Esophagus squamous epithelium (tissue), 5 donors: ENCODE measurements around the gene KCNN3. TPM values are rescaled to one million over a fixed set of nuclear protein-coding genes. Genes with fewer than 3 reads are reported as not detected.

Experiments
- DNase-seq: peaks from one replicate; lab custom pipeline; 2025; lab: John Stamatoyannopoulos, UW
- H3K27ac ChIP-seq, 4 donors: fragments of 200-600 bp; sonication (generic); one replicate each; pipeline ENCODE4 v1.5.1; 2016 to 2019; ENCODE audit warnings: mild to moderate bottlenecking in 1 of 4
- H3K27me3 ChIP-seq, 4 donors: fragments of 200-600 bp; sonication (generic); 1 replicate in 3 of 4; 2 replicates in 1 of 4; pipeline versions ENCODE4 v1.5.1 to v1.6.0; 2017 to 2021; ENCODE audit warnings: antibody characterized with exemption in 1 of 4
- H3K36me3 ChIP-seq, 3 donors: fragments of 200-600 bp; sonication (generic); one replicate each; pipeline ENCODE4 v1.5.1; 2016 to 2019
- H3K4me1 ChIP-seq, 3 donors: fragments of 200-600 bp; sonication (generic); one replicate each; pipeline ENCODE4 v1.5.1; 2017 to 2019
- H3K4me3 ChIP-seq, 4 donors: fragments of 200-600 bp; sonication (generic); 1 replicate in 3 of 4; 2 replicates in 1 of 4; pipeline ENCODE4 v1.5.1; 2016 to 2019; ENCODE audit warnings: mild to moderate bottlenecking in 2 of 4, moderate library complexity in 1 of 4
- H3K9me3 ChIP-seq, 3 donors: fragments of 200-600 bp; sonication (generic); one replicate each; pipeline ENCODE4 v1.5.1; 2016 to 2019
- POLR2A ChIP-seq, 4 donors: fragments of 450-650 bp; IDR thresholded peaks; one replicate each; pipeline ENCODE4 v1.6.1; 2017; ENCODE audit warnings: antibody characterized with exemption in 4 of 4, mild to moderate bottlenecking in 4 of 4, moderate library complexity in 3 of 4
- WGBS, 2 donors: methylation state at CpG; one replicate each; pipeline ENCODE4 v1.1.5; 2018; 5-methylcytosine and 5-hydroxymethylcytosine counted together
- intact Hi-C: fragments of 100-400 bp; cut with DNase I; formaldehyde crosslinking; loops from one replicate; pipeline ENCODE4 v1.15.0; 2022
- total RNA-seq, 4 donors: library from RNA; depleted of rRNA; stranded (reverse); fragments of >200 nt; gene quantifications; one replicate each; pipeline ENCODE4 v1.1.0, GENCODE V29; 2016
- TF ChIP-seq, protein P1 (sequence below), 6 experiments: fragments of 450-650 bp in 4 of 6; fragments of 200-600 bp in 2 of 6; sonication (generic) in 2 of 6; IDR thresholded peaks; one replicate each; pipeline ENCODE4 v1.5.1; 2016 to 2019; ENCODE audit warnings: antibody characterized with exemption in 6 of 6, mild to moderate bottlenecking in 4 of 6, moderate library complexity in 4 of 6
- donor health status: DM: yes; HTN: yes; CAD: no.

KCNN3 gene
- total RNA-seq, 4 donors from 2014 or later: 0.08 to 1.7 (median 0.50) TPM

DNA sequence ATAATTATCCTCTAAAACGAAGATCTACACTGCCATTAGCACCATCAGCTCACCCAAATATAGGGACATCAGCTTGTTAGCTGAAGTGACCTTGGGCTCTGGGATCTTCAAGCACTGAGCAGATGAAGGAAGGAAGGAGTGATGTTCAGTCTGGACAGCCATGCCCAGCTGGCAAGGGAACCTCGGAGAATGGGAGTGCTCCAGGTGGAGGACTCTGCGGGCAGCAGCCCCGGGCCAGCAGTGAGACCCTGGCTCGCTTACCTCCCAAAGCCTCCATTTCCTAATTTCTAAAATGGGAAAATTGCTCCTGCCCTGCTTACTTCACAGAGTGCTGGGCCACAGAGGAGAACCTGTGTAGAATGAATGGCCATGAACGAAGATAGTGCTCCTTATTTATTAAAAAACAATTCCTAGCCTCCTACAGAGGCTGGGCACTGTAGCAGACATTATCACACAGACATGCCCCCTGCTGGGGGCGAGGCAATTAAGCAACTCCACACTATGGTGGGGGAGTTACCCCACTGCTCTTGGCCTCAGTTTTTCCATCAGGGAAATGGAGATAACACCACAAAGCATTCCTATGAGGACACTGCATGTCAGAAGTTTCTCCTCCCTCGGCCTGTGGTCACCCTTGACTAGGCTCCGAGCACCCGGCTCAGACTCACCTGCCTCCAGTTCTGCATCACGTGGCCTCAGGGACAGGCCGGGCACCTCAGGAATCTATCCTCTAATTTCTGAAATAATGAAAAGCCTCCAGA, 117.6 kb downstream of the KCNN3 start:
- no peak for DNase-seq
- 75 to 82% methylated on average over 11 to 12 of the region's 12 CpGs for WGBS, 2 donors
- peaks cover 0 to 30% (median 0%) of the 10 kb centered on the region in 4 donors for H3K27me3 ChIP-seq
- no peaks in the 10 kb centered on the region for H3K36me3 ChIP-seq
- intact Hi-C loops: no loop called here
- H3K4me1 ChIP-seq: peaks cover 0 to 21% (median 0%) of the 10 kb centered on the region in 3 donors
- H3K4me3 ChIP-seq: no peak overlapping the region
- H3K27ac ChIP-seq: peak overlapping the region in 1 of 4 donors; percentile 2
- no peaks in the 10 kb centered on the region for H3K9me3 ChIP-seq
- TF ChIP-seq POLR2A (IDR thresholded peaks at IDR 0.05): no peak
- TF ChIP-seq, protein P1, sequence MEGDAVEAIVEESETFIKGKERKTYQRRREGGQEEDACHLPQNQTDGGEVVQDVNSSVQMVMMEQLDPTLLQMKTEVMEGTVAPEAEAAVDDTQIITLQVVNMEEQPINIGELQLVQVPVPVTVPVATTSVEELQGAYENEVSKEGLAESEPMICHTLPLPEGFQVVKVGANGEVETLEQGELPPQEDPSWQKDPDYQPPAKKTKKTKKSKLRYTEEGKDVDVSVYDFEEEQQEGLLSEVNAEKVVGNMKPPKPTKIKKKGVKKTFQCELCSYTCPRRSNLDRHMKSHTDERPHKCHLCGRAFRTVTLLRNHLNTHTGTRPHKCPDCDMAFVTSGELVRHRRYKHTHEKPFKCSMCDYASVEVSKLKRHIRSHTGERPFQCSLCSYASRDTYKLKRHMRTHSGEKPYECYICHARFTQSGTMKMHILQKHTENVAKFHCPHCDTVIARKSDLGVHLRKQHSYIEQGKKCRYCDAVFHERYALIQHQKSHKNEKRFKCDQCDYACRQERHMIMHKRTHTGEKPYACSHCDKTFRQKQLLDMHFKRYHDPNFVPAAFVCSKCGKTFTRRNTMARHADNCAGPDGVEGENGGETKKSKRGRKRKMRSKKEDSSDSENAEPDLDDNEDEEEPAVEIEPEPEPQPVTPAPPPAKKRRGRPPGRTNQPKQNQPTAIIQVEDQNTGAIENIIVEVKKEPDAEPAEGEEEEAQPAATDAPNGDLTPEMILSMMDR (IDR thresholded peaks at IDR 0.05): no peak

DNA sequence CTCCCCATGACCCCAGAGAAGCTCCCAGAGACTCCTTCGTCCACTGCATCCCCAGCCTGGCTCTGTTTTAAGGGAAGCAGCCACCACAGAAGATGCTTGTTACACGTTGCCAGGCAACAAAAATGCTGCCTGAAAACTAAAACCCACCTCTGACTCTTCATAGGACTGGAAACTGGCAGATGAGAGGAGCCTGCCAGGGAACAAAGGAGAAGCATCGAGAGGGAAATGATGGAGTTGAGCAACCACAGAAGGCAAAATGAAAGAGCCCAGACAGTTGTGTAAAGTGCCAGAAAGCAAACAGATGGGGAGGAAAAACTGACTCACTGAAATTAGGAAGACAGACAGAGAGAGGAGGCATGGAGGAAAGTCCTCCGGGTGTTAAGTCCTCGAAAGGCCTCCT, 118.4 kb downstream of the KCNN3 start:
- intact Hi-C loops: no loop called here
- DNase-seq: no peak
- Histone ChIP-seq H3K27ac (no peak overlapping the region), H3K4me1 (peaks cover 0 to 28% (median 4%) of the 10 kb centered on the region in 3 donors), H3K9me3 (no peaks in the 10 kb centered on the region), H3K36me3 (no peaks in the 10 kb centered on the region), H3K4me3 (no peak overlapping the region), H3K27me3 (peaks cover 0 to 37% (median 0%) of the 10 kb centered on the region in 4 donors)
- TF ChIP-seq, protein P1 (IDR thresholded peaks at IDR 0.05): no peak
- TF ChIP-seq POLR2A (IDR thresholded peaks at IDR 0.05): no peak
- WGBS, 2 donors: 22 to 32% methylated on average over 3 to 5 of the region's 5 CpGs

DNA sequence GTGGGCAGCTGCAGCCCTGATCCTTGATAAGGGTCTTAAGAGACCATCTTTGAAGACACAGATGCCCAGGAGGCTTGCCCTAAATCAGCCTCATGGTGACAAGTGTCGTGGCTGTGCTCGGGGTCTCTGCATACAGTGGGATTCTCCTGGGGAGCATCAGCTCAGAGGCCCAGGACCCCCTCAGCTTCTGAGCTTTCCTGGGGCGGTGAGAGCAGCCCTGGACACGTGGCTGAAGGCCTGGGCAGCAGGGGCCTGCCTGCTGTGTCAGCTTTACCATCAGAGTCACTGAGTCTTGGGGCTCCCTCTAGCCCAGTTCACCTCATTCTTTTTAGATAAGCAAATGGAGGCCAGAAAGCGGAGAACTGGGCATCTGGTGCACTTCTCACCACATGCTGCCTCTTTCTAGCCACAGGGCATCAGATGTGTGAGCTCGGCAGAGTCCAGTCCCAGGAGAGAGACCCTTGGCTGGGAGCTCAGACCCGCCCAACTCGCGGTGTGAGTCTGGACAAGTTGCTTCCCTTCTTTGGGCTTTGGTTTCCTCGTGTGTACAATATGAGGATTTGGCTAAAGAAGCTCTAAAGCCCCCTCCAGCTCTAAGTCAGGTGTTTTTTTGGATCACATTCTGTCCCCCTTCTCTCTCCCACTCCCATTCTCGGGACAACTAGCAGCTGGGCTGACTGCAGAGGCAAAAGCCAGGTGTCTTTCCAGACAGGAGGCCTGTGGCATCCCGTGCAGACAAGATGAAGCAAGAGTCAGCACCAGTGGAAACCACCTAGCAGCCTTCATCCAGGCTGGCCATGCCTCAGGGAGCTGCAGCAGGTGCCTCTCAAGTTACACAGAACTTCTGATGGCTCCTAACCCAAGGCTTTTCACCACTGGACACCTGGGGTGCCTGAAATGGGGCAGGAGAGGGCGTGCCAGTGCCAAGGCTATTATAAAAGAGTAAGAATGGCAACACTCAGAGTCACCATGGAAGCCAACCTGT, 119.1 kb downstream of the KCNN3 start:
- Histone ChIP-seq H3K4me1 (peaks cover 0 to 35% (median 4%) of the 10 kb centered on the region in 3 donors), H3K9me3 (no peaks in the 10 kb centered on the region), H3K36me3 (no peaks in the 10 kb centered on the region), H3K4me3 (no peak overlapping the region), H3K27me3 (peaks cover 0 to 43% (median 0%) of the 10 kb centered on the region in 4 donors), H3K27ac (no peak overlapping the region)
- no peak for DNase-seq
- intact Hi-C loops: no loop called here
- WGBS, 2 donors: 55 to 78% methylated on average over 9 to 12 of the region's 13 CpGs
- TF ChIP-seq POLR2A (IDR thresholded peaks at IDR 0.05): no peak
- TF ChIP-seq, protein P1 (IDR thresholded peaks at IDR 0.05): no peak

DNA sequence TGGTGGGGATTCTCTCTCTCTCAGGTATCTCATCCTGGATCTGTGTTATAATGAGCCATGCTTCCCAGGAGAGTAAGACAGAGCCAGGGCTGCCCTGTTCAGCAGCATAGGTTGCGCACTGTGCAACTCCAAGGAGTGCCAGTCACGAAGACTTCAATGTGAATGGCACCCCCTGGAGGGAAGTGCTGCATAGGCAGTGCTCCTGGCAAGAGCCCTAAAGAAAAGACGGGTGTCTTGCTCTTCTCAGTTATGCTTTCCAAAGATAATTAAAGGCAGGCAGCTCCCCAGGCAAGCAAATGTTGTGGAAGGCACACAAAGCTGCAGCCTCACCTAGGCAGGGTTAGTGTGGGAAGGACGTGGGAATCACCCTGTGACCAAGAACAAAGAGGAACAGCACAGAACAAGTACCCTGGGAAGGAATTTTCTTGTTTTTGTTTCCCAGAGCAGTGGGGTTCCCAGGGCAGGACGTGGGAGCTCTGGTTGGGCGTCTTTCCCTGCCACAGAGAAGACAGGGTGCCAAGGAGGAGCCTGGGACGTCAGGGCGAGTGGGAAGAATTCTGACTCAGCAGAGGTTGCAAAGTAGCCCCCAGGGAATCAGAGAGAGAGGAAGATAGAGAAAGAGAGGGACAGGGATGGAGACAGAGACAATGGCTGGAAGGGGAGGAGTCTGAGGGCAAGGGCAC, 120.9 kb downstream of the KCNN3 start:
- intact Hi-C loops: no loop called here
- Histone ChIP-seq H3K4me1 (peaks cover 0 to 43% (median 4%) of the 10 kb centered on the region in 3 donors), H3K27me3 (peaks cover 0 to 49% (median 0%) of the 10 kb centered on the region in 4 donors), H3K36me3 (no peaks in the 10 kb centered on the region), H3K27ac (no peak overlapping the region), H3K9me3 (no peaks in the 10 kb centered on the region), H3K4me3 (no peak overlapping the region)
- no peak for DNase-seq
- no peak for TF ChIP-seq POLR2A (IDR thresholded peaks at IDR 0.05)
- TF ChIP-seq, protein P1 (IDR thresholded peaks at IDR 0.05): peak in 4 of 6 experiments; percentile 13 to 62 (median 23)
- 38 to 44% methylated on average over 8 of the region's 8 CpGs for WGBS, 2 donors
